Duodenal mucosa (tissue), 2 donors: ENCODE data around the gene ERBB4.
"Not testable (repeated sequence)": the region's sequence is repeated elsewhere in the genome, so short reads cannot be mapped to it uniquely, and the experiment has no call there.

Source experiments
- H3K27ac ChIP-seq: one replicate; pipeline ENCODE4 v1.7.0; 2013; ENCODE audit warnings: low read depth, low read length
- H3K27me3 ChIP-seq, 2 donors: one replicate each; pipeline ENCODE4 v1.7.0; 2013; ENCODE audit warnings: low read length in 2 of 2, control low read depth in 1 of 2; ENCODE audit not compliant: insufficient read depth in 2 of 2, control insufficient read depth in 1 of 2
- H3K36me3 ChIP-seq, 2 donors: one replicate each; pipeline ENCODE4 v1.7.0; 2013; ENCODE audit warnings: low read length in 2 of 2, control low read depth in 1 of 2; ENCODE audit not compliant: insufficient read depth in 2 of 2, control insufficient read depth in 1 of 2
- H3K4me1 ChIP-seq, 2 donors: one replicate each; pipeline ENCODE4 v1.7.0; 2013; ENCODE audit warnings: low read length in 2 of 2, control low read depth in 1 of 2; ENCODE audit not compliant: insufficient read depth in 2 of 2, control insufficient read depth in 1 of 2
- H3K4me3 ChIP-seq, 2 donors: one replicate each; pipeline ENCODE4 v1.7.0; 2013; ENCODE audit warnings: low read length in 2 of 2, low read depth in 1 of 2
- H3K9ac ChIP-seq, 2 donors: one replicate each; pipeline ENCODE4 v1.7.0; 2013; ENCODE audit warnings: low read length in 2 of 2, low read depth in 1 of 2
- H3K9me3 ChIP-seq, 2 donors: one replicate each; pipeline ENCODE4 v1.7.0; 2013; ENCODE audit warnings: low read length in 2 of 2, control low read depth in 1 of 2; ENCODE audit not compliant: control insufficient read depth in 1 of 2

ERBB4 gene

DNA sequence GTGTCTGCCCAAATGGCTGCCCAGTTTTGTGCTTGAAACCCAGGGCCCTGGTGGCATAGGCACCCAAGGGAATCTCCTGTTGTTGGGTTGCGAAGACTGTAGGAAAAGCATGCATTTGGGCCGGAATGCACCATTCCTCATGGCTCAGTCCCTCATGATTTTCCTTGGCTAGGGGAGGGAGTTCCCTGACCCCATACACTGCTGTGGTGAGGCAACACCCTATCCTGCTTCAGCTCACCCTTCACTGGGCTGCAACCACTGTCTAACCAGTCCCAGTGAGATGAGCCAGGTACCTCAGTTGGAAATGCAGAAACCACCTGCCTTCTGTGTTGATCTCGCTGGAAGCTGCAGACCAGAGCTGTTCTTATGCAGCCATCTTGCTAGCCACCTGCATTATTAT, 300.4 kb downstream of the ERBB4 start:
- not testable (repeated sequence) for H3K27ac ChIP-seq, H3K4me3 ChIP-seq, H3K9me3 ChIP-seq, H3K27me3 ChIP-seq, H3K9ac ChIP-seq, H3K4me1 ChIP-seq, H3K36me3 ChIP-seq

DNA sequence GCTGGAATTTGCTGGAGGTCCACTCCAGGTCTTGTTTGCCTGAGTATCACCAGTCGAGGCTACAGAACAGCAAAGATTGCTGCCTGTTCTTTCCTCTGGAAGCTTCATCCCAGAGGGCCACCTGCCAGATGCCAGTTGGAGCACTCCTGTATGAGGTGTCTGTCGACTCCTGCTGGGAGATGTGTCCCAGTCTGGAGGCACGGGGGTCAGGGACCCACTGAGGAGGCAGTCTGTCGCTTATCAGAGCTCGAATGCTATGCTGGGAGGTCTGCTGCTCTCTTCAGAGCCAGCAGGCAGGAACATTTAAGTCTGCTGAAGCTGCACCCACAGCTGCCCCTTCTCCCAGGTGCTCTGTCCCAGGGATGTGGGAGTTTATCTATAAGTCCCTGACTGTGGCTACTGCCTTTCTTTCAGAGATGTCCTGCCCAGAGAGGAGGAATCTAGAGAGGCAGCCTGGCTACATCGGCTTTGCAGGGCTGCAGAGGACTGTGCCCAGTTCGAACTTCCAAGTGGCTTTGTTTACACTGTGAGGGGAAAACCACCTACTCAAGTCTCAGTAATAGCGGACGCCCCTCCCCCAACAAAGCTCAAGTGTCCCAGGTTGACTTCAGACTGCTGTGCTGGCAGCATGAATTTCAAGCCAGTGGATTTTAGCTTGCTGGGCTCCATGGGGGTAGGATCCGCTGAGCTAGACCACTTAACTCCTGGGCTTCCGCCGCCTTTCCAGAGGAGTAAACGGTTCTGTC, 301.1 kb downstream of the ERBB4 start:
- Histone ChIP-seq H3K27ac (no peak overlapping the region), H3K4me1 (no peaks in the 10 kb centered on the region), H3K9me3 (no peaks in the 10 kb centered on the region)

DNA sequence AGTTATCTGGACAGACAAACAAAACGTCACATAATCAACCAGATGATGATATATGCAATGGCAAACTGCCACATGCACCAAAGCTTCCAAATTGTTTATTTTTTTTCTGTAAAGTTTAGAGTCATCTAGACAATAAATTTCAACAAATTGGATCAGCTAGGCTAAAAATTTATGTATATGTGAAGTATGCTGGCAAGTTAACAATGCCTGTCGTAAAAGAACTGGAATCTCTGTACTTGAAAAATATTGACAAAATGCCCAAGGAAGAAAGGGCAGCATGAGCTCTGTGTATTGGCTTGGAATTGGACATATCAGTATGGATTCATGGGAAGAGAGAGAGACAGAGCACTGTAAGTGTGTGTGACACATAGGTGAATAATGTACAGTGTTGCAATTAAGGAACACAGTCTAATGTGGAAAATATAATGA, 309.8 kb downstream of the ERBB4 start:
- Histone ChIP-seq H3K4me1 (no peaks in the 10 kb centered on the region), H3K27me3 (no peaks in the 10 kb centered on the region), H3K27ac (no peak overlapping the region), H3K36me3 (no peaks in the 10 kb centered on the region), H3K4me3 (no peak overlapping the region), H3K9ac (no peak overlapping the region), H3K9me3 (no peaks in the 10 kb centered on the region)

More for the DNA sequence above, 301.1 kb downstream of the ERBB4 start:
- H3K36me3 ChIP-seq = no peaks in the 10 kb centered on the region
- H3K4me3 ChIP-seq = no peak overlapping the region
- no peak overlapping the region for H3K9ac ChIP-seq
- H3K27me3 ChIP-seq = no peaks in the 10 kb centered on the region

DNA sequence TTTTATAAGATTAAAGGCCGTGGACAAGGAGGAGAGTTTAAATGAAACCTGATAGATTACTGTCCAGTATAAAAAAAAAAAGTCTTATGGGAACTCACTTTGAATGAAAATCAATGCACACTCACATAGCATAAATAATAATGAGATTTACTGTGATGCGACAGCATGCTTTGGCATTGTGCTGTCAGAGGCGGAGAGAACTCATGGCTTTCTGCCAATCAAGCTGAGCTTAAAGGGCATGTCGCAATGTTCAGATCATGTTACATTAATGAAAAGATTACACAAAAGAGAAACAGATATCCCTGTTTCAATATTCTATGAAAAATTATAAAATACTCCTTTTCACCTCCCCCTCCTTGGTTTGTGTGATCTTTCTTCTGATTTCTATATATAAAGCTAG, 310.8 kb downstream of the ERBB4 start:
- H3K4me3 ChIP-seq = no peak overlapping the region
- no peaks in the 10 kb centered on the region for H3K36me3 ChIP-seq
- no peak overlapping the region for H3K27ac ChIP-seq
- H3K9ac ChIP-seq = no peak overlapping the region
- H3K9me3 ChIP-seq = no peaks in the 10 kb centered on the region
- H3K27me3 ChIP-seq = no peaks in the 10 kb centered on the region
- no peaks in the 10 kb centered on the region for H3K4me1 ChIP-seq

DNA sequence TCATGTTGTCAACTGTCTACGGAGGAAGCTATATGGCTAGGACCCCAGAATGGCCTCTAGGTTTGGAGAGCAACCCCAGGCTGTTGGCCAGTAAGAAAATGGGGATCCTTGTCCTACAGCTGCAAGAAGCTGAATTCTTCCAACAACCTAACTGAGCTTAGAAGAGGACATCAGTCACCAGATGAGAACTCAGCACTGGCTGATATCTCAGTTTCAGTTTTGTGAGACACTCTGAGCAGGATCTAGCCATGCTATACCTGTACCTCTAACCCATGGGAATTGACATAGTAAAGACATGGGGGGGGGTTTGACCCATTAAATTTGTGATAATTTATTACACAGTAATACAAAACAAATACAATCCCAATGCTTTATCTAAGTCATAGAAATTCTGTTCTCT, 312.5 kb downstream of the ERBB4 start:
- Histone ChIP-seq H3K9ac (no peak overlapping the region), H3K4me1 (no peaks in the 10 kb centered on the region), H3K27me3 (no peaks in the 10 kb centered on the region), H3K36me3 (no peaks in the 10 kb centered on the region), H3K27ac (no peak overlapping the region), H3K4me3 (no peak overlapping the region), H3K9me3 (no peaks in the 10 kb centered on the region)

DNA sequence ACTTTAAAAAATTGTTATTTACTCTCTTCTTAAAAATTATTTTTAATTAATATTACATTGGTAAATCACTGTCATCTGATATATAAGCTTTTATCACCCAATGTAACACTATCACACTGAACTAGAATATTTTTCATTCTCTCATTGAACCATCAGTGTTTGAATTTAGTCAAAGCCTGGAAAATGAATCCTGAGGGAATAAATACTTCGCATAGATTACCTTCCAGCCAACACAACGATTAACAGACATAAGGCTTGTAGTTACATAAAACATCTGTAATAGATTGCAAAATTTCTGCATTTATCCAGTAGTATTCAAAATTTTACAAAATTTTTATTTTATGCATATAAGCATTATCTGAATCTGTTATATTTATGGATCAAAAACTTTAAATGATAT, 314.9 kb downstream of the ERBB4 start:
- H3K27me3 ChIP-seq = no peaks in the 10 kb centered on the region
- H3K4me1 ChIP-seq = no peaks in the 10 kb centered on the region
- H3K36me3 ChIP-seq = no peaks in the 10 kb centered on the region
- no peaks in the 10 kb centered on the region for H3K9me3 ChIP-seq
- H3K4me3 ChIP-seq = no peak overlapping the region
- H3K9ac ChIP-seq = no peak overlapping the region
- H3K27ac ChIP-seq = no peak overlapping the region

DNA sequence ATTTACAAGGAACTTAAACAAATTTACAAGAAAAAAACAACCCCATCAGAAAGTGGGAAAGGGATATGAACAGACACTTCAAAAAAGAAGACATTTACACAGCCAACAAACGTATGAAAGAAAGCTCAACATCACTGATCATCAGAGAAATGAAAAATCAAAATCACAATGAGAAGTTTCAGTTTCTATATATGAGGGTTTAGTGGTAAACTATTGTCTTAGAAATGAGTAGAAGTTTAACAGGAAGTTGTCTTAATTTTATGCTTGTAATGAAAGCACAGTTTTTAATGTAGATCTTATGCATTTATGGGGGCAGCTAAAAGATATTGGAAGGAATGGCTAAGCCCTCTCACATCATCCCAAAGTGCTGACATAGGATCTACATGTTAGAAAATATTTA, 325.4 kb downstream of the ERBB4 start:
- no peaks in the 10 kb centered on the region for H3K27me3 ChIP-seq
- no peaks in the 10 kb centered on the region for H3K36me3 ChIP-seq
- H3K27ac ChIP-seq = no peak overlapping the region
- no peak overlapping the region for H3K4me3 ChIP-seq
- H3K9me3 ChIP-seq = no peaks in the 10 kb centered on the region
- no peak overlapping the region for H3K9ac ChIP-seq
- H3K4me1 ChIP-seq = no peaks in the 10 kb centered on the region

DNA sequence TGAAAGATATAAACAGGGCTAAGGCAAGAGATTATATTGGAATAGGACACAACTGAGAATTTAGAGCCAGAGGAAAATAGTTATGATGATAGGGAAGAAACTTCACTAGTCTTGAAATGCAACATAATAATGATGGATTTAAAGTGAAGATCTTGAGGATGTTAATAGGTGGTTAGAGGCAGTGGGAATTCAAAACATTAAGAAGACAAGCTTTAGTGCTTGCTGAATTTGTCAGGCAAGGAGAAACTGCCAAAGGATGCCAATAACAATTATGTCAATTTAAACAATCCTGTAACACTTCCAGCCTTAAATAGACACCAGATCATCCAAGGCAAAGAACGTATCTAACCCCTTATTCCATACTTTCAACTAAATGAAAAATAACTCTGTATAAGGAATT, 330.1 kb downstream of the ERBB4 start:
- Histone ChIP-seq H3K9ac (no peak overlapping the region), H3K36me3 (no peaks in the 10 kb centered on the region), H3K27me3 (no peaks in the 10 kb centered on the region), H3K9me3 (no peaks in the 10 kb centered on the region), H3K4me1 (no peaks in the 10 kb centered on the region), H3K4me3 (no peak overlapping the region), H3K27ac (no peak overlapping the region)

DNA sequence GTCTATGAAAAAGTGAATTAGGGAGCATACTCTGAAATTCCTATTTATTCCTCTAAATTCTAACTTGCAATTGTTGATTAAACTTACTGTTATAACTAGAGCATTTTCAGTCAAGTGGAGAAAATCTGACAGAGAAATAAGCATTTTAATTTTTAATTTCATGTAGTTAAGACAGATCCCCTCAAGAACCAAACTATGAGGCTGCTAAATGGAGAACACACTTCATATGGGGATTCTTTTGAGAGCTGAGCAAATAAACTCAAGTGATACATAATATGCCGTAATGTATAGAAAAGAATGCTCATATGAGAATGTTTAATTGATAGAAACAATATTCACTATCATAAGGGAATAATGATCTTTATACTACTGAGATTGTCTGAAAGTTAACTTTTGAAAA, 340.8 kb downstream of the ERBB4 start:
- Histone ChIP-seq H3K4me1 (no peaks in the 10 kb centered on the region), H3K4me3 (no peak overlapping the region)

DNA sequence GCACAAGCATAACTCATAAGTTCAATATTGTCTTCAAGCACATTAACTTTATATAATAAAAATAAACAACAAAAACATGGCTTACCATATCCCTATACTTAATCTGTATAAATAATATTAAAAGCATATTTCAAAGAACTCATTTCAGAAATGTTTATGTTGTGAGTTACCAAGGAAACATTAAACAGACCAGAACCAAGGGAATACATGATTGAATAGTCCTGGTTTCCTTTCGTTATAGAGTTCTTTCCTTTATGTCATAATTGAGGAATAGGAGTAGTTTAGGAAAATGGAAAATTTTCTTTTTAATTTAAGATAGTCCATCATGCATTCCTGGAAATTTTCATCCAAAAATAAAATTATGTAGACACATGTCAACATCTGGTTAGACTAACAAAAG, 343.0 kb downstream of the ERBB4 start:
- no peaks in the 10 kb centered on the region for H3K4me1 ChIP-seq
- H3K27ac ChIP-seq = no peak overlapping the region
- H3K9me3 ChIP-seq = no peaks in the 10 kb centered on the region
- H3K4me3 ChIP-seq = no peak overlapping the region
- H3K27me3 ChIP-seq = no peaks in the 10 kb centered on the region
- H3K9ac ChIP-seq = no peak overlapping the region
- H3K36me3 ChIP-seq = no peaks in the 10 kb centered on the region

More for the DNA sequence above, 340.8 kb downstream of the ERBB4 start:
- no peak overlapping the region for H3K9ac ChIP-seq
- no peaks in the 10 kb centered on the region for H3K27me3 ChIP-seq
- no peaks in the 10 kb centered on the region for H3K9me3 ChIP-seq
- H3K27ac ChIP-seq = no peak overlapping the region
- H3K36me3 ChIP-seq = no peaks in the 10 kb centered on the region

DNA sequence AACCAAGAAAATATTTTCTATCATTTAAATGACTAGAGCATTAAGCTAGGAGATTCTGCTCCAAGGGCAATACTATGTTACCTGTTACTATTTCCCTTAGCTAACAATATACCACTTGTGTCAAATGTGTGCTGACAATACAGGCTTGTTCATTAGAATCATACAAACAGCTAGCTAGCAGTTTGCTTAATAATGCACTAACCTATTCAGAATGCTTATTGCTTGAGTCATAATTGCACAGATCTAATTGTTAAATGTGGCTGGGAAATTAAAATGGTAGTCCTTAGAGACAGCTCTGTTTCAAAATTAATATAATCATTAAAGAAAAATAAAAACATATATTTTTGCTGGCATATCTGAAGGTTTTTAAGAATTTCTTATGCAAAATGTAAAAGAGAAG, 344.2 kb downstream of the ERBB4 start:
- Histone ChIP-seq H3K9me3 (no peaks in the 10 kb centered on the region), H3K27me3 (no peaks in the 10 kb centered on the region), H3K36me3 (no peaks in the 10 kb centered on the region), H3K4me3 (no peak overlapping the region), H3K27ac (no peak overlapping the region), H3K4me1 (no peaks in the 10 kb centered on the region), H3K9ac (no peak overlapping the region)
